ENCODE measurements around the gene MYZAP.

DNA sequence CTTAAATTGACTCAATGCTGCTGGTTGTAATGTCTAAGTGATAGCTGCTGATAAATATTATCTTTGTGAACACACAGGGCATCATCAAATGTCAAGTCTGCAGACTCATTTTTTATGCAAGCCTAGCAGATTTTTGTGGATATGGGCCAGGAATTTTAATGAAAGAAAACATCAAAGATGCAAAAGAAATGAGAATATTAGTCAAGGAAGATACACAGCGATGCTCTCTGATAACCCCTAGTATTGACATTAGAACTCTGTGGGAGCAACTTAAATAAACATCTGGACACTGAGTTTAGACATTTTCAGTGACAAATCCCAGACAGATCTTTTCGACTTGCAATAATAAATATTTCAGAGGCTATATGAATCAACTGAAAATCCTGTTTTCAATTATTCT lies 143.2 kb downstream of the MYZAP start:
- TF ChIP-seq, protein P1, sequence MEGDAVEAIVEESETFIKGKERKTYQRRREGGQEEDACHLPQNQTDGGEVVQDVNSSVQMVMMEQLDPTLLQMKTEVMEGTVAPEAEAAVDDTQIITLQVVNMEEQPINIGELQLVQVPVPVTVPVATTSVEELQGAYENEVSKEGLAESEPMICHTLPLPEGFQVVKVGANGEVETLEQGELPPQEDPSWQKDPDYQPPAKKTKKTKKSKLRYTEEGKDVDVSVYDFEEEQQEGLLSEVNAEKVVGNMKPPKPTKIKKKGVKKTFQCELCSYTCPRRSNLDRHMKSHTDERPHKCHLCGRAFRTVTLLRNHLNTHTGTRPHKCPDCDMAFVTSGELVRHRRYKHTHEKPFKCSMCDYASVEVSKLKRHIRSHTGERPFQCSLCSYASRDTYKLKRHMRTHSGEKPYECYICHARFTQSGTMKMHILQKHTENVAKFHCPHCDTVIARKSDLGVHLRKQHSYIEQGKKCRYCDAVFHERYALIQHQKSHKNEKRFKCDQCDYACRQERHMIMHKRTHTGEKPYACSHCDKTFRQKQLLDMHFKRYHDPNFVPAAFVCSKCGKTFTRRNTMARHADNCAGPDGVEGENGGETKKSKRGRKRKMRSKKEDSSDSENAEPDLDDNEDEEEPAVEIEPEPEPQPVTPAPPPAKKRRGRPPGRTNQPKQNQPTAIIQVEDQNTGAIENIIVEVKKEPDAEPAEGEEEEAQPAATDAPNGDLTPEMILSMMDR (IDR thresholded peaks at IDR 0.05 in 8 of 11, conservative IDR thresholded peaks at IDR 0.05 in 3 of 11): no peak
- TF ChIP-seq POLR2A (IDR thresholded peaks at IDR 0.05) (no peak), POLR2AphosphoS5 (IDR thresholded peaks at IDR 0.05) (no peak)

Measured in spleen (tissue), 7 donors.